ENCODE results near the gene LRRC7. TPM values are rescaled to one million over a fixed set of nuclear protein-coding genes. Genes with fewer than 3 reads are reported as not detected.

Gene LRRC7
- polyA plus RNA-seq, 1 donor from 2014 or later: 141 TPM

GRCh38 chr1:70143048-70143659 is 575.4 kb downstream of the LRRC7 start:
- Histone ChIP-seq H2AFZ (ENCODE audit: low read depth, low read length) (no peak overlapping the region), H3K27me3 (ENCODE audit: insufficient read depth, low read depth, low read length) (no peaks in the 10 kb centered on the region), H3F3A (ENCODE audit: insufficient read depth, low read length, poor library complexity, severe bottlenecking) (peaks cover 5% of the 10 kb centered on the region), H3K9ac (ENCODE audit: low read length) (no peak overlapping the region), H3K27ac (ENCODE audit: low read length) (no peak overlapping the region), H3K9me2 (ENCODE audit: insufficient read depth, low read length) (no peaks in the 10 kb centered on the region), H3K36me3 (ENCODE audit: insufficient read depth, low read length) (peaks cover 4% of the 10 kb centered on the region), H4K20me1 (ENCODE audit: insufficient read depth) (no peaks in the 10 kb centered on the region), H3K9me3 (ENCODE audit: low read length) (no peaks in the 10 kb centered on the region), H3K4me3 (ENCODE audit: low read length) (no peak overlapping the region), H3K79me2 (replicated peaks; ENCODE audit: insufficient read depth, low read length) (no peaks in the 10 kb centered on the region), H3K4me2 (ENCODE audit: low read length) (no peak overlapping the region)
- TF ChIP-seq TAF1 (IDR thresholded peaks at IDR 0.05; ENCODE audit: low read depth) (no peak), SMC3 (conservative IDR thresholded peaks at IDR 0.05; ENCODE audit: poor library complexity) (peak; percentile 62), MXI1 (conservative IDR thresholded peaks at IDR 0.05; ENCODE audit: poor library complexity, severe bottlenecking) (no peak), CTCF (IDR thresholded peaks at IDR 0.05; ENCODE audit: poor library complexity, severe bottlenecking) (peak; percentile 63), POLR2AphosphoS5 (IDR thresholded peaks at IDR 0.05) (no peak), RAD21 (conservative IDR thresholded peaks at IDR 0.05) (peak; percentile 69), REST (IDR thresholded peaks at IDR 0.05; ENCODE audit: borderline replicate concordance) (no peak), EZH2 (IDR thresholded peaks at IDR 0.05; ENCODE audit: borderline replicate concordance, insufficient read depth, low read length, poor library complexity, severe bottlenecking) (no peak), EP300 (conservative IDR thresholded peaks at IDR 0.05; ENCODE audit: poor library complexity, severe bottlenecking) (no peak)

GRCh38 chr1:70146488-70146887 is 578.8 kb downstream of the LRRC7 start:
- Histone ChIP-seq H3K9ac (ENCODE audit: low read length) (no peak overlapping the region), H2AFZ (ENCODE audit: low read depth, low read length) (no peak overlapping the region), H3K79me2 (replicated peaks; ENCODE audit: insufficient read depth, low read length) (no peaks in the 10 kb centered on the region), H3K27me3 (ENCODE audit: insufficient read depth, low read depth, low read length) (no peaks in the 10 kb centered on the region), H3K4me2 (ENCODE audit: low read length) (no peak overlapping the region), H3F3A (ENCODE audit: insufficient read depth, low read length, poor library complexity, severe bottlenecking) (no peaks in the 10 kb centered on the region), H4K20me1 (ENCODE audit: insufficient read depth) (no peaks in the 10 kb centered on the region), H3K9me2 (ENCODE audit: insufficient read depth, low read length) (no peaks in the 10 kb centered on the region), H3K27ac (ENCODE audit: low read length) (no peak overlapping the region), H3K4me3 (ENCODE audit: low read length) (no peak overlapping the region), H3K36me3 (ENCODE audit: insufficient read depth, low read length) (peaks cover 16% of the 10 kb centered on the region), H3K9me3 (ENCODE audit: low read length) (no peaks in the 10 kb centered on the region)
- no peak for TF ChIP-seq SMC3 (conservative IDR thresholded peaks at IDR 0.05; ENCODE audit: poor library complexity)
- TF ChIP-seq TAF1 (IDR thresholded peaks at IDR 0.05; ENCODE audit: low read depth): no peak
- no peak for TF ChIP-seq POLR2AphosphoS5 (IDR thresholded peaks at IDR 0.05)
- TF ChIP-seq REST (IDR thresholded peaks at IDR 0.05; ENCODE audit: borderline replicate concordance): no peak
- no peak for TF ChIP-seq EP300 (conservative IDR thresholded peaks at IDR 0.05; ENCODE audit: poor library complexity, severe bottlenecking)
- no peak for TF ChIP-seq EZH2 (IDR thresholded peaks at IDR 0.05; ENCODE audit: borderline replicate concordance, insufficient read depth, low read length, poor library complexity, severe bottlenecking)
- no peak for TF ChIP-seq CTCF (IDR thresholded peaks at IDR 0.05; ENCODE audit: poor library complexity, severe bottlenecking)
- no peak for TF ChIP-seq MXI1 (conservative IDR thresholded peaks at IDR 0.05; ENCODE audit: poor library complexity, severe bottlenecking)
- no peak for TF ChIP-seq RAD21 (conservative IDR thresholded peaks at IDR 0.05)

Data from neural cell (in vitro differentiated cells).